NCI-H2107 (cell line): ENCODE measurements around the gene ARL13B.

Experiments
- DNase-seq: peaks from one replicate; lab custom pipeline; 2025; lab: John Stamatoyannopoulos, UW

Gene ARL13B

DNA sequence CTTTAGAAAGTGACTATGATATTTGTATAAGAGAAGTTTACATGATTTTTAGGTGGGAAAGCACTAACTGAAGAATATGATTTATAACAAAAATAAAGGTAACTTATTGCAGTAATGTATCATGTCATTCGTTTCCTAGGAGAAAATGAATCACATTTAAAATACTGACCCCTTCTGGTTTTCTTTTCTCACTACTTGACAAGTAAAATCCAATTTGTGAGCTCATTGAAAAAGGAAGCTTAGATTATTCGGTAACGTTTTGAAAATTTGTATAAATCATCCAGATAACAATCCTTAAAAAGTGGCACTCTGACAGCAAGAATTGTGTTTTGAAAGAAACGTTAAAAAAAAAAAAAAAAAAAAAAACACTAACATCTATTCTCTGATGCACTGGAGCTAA, 121.9 kb downstream of the ARL13B start:
- DNase-seq: no peak
